Smooth muscle cell (in vitro differentiated cells): ENCODE measurements around the gene COL23A1. TPM values are rescaled to one million over a fixed set of nuclear protein-coding genes. Genes with fewer than 3 reads are reported as not detected.

ENCODE experiments used
- DNase-seq: peaks from one replicate; lab custom pipeline; 2025; ENCODE audit not compliant: unreplicated experiment; lab: John Stamatoyannopoulos, UW
- H2AFZ ChIP-seq: fragments of 200-600 bp; sonication (generic); 2 replicates; pipeline ENCODE4 v1.6.0; 2016; ENCODE audit warnings: antibody characterized with exemption, low read depth, mild to moderate bottlenecking
- H3F3A ChIP-seq: fragments of 200-600 bp; sonication (generic); 2 replicates; pipeline ENCODE4 v1.6.0; 2017; ENCODE audit warnings: antibody characterized with exemption, low read depth
- H3K27ac ChIP-seq: fragments of 200-600 bp; sonication (generic); 2 replicates; pipeline ENCODE4 v1.5.1; 2016; ENCODE audit warnings: low read depth, mild to moderate bottlenecking
- H3K27me3 ChIP-seq: fragments of 200-600 bp; sonication (generic); 2 replicates; pipeline ENCODE4 v1.6.1; 2016; ENCODE audit warnings: low read depth, mild to moderate bottlenecking
- H3K36me3 ChIP-seq: fragments of 200-600 bp; sonication (generic); 2 replicates; pipeline ENCODE4 v1.5.1; 2016; ENCODE audit warnings: low read depth
- H3K4me1 ChIP-seq: fragments of 200-600 bp; sonication (generic); 2 replicates; pipeline ENCODE4 v1.5.1; 2016; ENCODE audit warnings: low read depth
- H3K4me2 ChIP-seq: fragments of 200-600 bp; sonication (generic); 2 replicates; pipeline ENCODE4 v1.6.0; 2016; ENCODE audit warnings: mild to moderate bottlenecking
- H3K4me3 ChIP-seq: fragments of 200-600 bp; sonication (generic); 2 replicates; pipeline ENCODE4 v1.5.1; 2016; ENCODE audit warnings: mild to moderate bottlenecking
- H3K79me2 ChIP-seq: fragments of 200-600 bp; sonication (generic); 2 replicates; pipeline ENCODE4 v1.6.0; 2016; ENCODE audit warnings: low read depth, mild to moderate bottlenecking
- H3K9ac ChIP-seq: fragments of 200-600 bp; sonication (generic); 2 replicates; pipeline ENCODE4 v1.6.0; 2016; ENCODE audit warnings: low read depth
- H3K9me3 ChIP-seq: fragments of 200-600 bp; sonication (generic); replicated peaks from 2 replicates; pipeline ENCODE4 v1.5.1; 2016; ENCODE audit warnings: low read depth
- H4K20me1 ChIP-seq: fragments of 200-600 bp; sonication (generic); 2 replicates; pipeline ENCODE4 v1.6.0; 2016; ENCODE audit warnings: low read depth
- WGBS: methylation state at CpG from one replicate; pipeline ENCODE4 v1.1.7; 2016; ENCODE audit warnings: low lambda C conversion rate; 5-methylcytosine and 5-hydroxymethylcytosine counted together
- polyA plus RNA-seq: library from polyadenylated mRNA; unstranded; fragments of >200 nt; fragmentation: Nextera tagmentation; extraction: Ambion mirVana; gene quantifications from 2 replicates; pipeline ENCODE4 v1.2.1, GENCODE V29; 2016
- total RNA-seq: library from RNA; depleted of rRNA; stranded (reverse); fragments of >200 nt; gene quantifications from 2 replicates; pipeline ENCODE4 v1.2.3, GENCODE V29; 2014
- TF ChIP-seq, protein P1 (sequence below): fragments of 200-600 bp; sonication (generic); IDR thresholded peaks from 2 replicates; pipeline ENCODE4 v1.5.1; 2017; ENCODE audit warnings: borderline replicate concordance, mild to moderate bottlenecking, antibody characterized with exemption; ENCODE audit not compliant: insufficient read depth, poor library complexity, severe bottlenecking

COL23A1 gene
- total and polyA plus RNA-seq, 2 experiments from 2014 or later = 5.3 to 27.4 TPM

DNA sequence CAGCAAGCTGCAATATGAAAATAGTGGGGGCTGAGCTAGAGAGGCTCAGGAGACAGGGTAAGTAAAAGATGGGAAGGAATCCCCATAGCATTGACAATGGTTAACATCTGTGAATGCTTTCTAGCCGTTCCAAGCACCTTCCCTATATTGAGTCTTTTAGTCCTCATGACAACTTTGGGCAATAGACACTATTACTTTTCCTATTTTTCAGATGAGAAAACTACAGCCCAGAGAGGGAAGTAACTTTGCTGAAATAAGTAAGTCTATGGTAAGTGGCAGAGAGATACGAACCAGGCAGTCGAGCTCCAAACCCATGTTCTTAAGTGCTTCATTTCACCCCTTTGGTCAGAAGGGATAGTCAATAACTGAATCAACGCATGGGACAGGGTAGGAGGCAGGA is 94.5 kb downstream of the COL23A1 start:
- Histone ChIP-seq H3F3A (no peaks in the 10 kb centered on the region), H2AFZ (no peak overlapping the region), H4K20me1 (no peaks in the 10 kb centered on the region), H3K36me3 (no peaks in the 10 kb centered on the region), H3K27me3 (no peaks in the 10 kb centered on the region), H3K27ac (peak overlapping the region; percentile 82), H3K79me2 (no peaks in the 10 kb centered on the region), H3K9ac (no peak overlapping the region), H3K9me3 (no peaks in the 10 kb centered on the region), H3K4me3 (no peak overlapping the region), H3K4me2 (peak overlapping the region; percentile 27), H3K4me1 (no peaks in the 10 kb centered on the region)
- no peak for DNase-seq
- TF ChIP-seq, protein P1, sequence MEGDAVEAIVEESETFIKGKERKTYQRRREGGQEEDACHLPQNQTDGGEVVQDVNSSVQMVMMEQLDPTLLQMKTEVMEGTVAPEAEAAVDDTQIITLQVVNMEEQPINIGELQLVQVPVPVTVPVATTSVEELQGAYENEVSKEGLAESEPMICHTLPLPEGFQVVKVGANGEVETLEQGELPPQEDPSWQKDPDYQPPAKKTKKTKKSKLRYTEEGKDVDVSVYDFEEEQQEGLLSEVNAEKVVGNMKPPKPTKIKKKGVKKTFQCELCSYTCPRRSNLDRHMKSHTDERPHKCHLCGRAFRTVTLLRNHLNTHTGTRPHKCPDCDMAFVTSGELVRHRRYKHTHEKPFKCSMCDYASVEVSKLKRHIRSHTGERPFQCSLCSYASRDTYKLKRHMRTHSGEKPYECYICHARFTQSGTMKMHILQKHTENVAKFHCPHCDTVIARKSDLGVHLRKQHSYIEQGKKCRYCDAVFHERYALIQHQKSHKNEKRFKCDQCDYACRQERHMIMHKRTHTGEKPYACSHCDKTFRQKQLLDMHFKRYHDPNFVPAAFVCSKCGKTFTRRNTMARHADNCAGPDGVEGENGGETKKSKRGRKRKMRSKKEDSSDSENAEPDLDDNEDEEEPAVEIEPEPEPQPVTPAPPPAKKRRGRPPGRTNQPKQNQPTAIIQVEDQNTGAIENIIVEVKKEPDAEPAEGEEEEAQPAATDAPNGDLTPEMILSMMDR = no peak
- WGBS = 92% methylated on average over 4 of the region's 4 CpGs

DNA sequence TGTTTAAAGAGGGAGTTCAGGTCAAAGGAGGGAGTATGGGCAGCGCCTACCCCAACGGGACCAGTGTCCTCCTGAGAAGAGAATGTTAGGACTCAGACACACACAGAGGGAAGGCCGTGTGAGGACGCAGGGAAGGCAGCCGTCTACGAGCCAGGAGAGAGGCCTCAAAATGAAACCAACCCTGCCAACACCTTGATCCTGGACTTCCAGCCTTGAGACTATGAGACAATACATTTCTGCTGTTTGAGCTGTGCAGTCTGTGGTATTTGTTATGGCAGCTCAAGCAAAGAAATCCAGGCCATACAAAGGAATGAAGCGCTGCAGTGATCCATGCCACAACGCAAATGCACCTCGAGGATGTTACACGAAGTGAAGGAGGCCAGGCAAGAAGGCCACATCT is 97.9 kb downstream of the COL23A1 start:
- no peak overlapping the region for H3K4me2 ChIP-seq
- no peak overlapping the region for H3K27ac ChIP-seq
- no peak overlapping the region for H2AFZ ChIP-seq
- H3K4me1 ChIP-seq = peaks cover 4% of the 10 kb centered on the region
- H3K36me3 ChIP-seq = no peaks in the 10 kb centered on the region
- H3F3A ChIP-seq = no peaks in the 10 kb centered on the region
- H3K79me2 ChIP-seq = peaks cover 4% of the 10 kb centered on the region
- H3K9me3 ChIP-seq = no peaks in the 10 kb centered on the region
- no peaks in the 10 kb centered on the region for H4K20me1 ChIP-seq
- H3K27me3 ChIP-seq = no peaks in the 10 kb centered on the region
- no peak for DNase-seq
- 96% methylated on average over 10 of the region's 10 CpGs for WGBS
- no peak overlapping the region for H3K4me3 ChIP-seq
- H3K9ac ChIP-seq = no peak overlapping the region
- TF ChIP-seq, protein P1 = no peak

DNA sequence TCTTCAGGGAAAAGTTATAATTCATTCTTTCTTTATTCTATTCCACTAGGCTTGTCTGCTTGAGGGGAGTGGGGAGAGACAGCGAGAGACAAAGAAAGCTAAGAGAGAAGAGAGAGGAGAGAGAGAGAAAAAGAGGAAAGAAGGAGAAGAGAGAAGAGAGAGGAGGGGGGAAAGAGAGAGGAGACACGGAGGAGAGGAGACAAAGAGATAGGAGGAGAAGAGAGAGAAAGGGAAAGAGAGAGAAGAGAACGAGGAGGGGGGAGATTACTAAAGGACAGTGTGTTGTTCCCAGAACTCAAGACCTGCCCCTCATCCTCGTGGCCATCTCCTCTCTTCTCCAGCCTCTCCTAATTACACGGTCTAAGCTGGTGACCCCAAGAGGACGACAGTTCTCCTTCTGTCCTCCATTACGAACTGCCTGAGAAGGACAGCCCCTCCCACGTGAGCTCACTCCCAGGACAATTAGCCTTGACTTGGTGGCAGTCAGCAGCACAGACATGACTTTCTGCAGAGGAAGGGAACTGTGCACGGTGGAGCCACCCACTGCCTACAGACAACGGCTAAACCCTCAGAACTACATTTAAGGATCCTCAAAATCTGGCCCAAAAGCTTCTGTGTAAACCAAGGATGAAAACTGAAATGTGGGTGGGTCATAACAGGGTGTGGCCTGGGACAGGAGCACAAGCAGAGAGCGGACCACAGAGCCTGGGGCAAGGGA is 99.1 kb downstream of the COL23A1 start:
- H3K9ac ChIP-seq = no peak overlapping the region
- no peaks in the 10 kb centered on the region for H3K9me3 ChIP-seq
- H3K4me2 ChIP-seq = no peak overlapping the region
- H3F3A ChIP-seq = no peaks in the 10 kb centered on the region
- H3K27me3 ChIP-seq = no peaks in the 10 kb centered on the region
- H3K4me3 ChIP-seq = no peak overlapping the region
- no peaks in the 10 kb centered on the region for H3K36me3 ChIP-seq
- TF ChIP-seq, protein P1 = no peak
- no peaks in the 10 kb centered on the region for H4K20me1 ChIP-seq
- peaks cover 4% of the 10 kb centered on the region for H3K4me1 ChIP-seq
- WGBS = 87% methylated on average over 11 of the region's 11 CpGs
- H3K79me2 ChIP-seq = peaks cover 4% of the 10 kb centered on the region
- H3K27ac ChIP-seq = no peak overlapping the region
- H2AFZ ChIP-seq = no peak overlapping the region
- DNase-seq = no peak
